GM21576 (cell line): ENCODE results near the gene FGFBP2.

Experiments
- ATAC-seq: cut with Tn5 transposase; IDR thresholded peaks from one replicate; pipeline ENCODE4 v1.9.1; 2021; ENCODE audit warnings: mild to moderate bottlenecking, moderate library complexity; ENCODE audit not compliant: unreplicated experiment

FGFBP2 gene, protein sequence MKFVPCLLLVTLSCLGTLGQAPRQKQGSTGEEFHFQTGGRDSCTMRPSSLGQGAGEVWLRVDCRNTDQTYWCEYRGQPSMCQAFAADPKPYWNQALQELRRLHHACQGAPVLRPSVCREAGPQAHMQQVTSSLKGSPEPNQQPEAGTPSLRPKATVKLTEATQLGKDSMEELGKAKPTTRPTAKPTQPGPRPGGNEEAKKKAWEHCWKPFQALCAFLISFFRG

DNA sequence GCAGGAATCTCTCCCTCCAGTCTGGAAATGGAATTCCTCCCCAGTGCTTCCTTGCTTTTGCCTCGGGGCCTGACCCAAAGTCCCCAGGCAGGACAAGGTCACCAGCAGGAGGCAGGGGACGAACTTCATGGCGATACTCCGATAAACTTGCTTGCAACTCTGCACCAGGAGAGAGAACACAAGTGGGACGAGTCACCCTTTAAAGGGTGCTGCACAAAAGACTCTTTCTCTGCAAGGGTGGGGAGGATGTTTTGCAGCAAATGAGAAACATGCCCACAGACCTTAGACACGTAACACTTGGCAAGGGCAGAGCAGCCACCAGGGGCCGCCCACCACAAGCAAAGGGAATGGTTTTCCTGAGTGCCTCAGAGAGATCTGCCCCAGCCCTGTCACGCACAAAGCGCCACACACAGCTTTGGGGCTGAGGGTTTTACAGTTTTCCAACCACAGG lies at the start of gene FGFBP2:
TSS of gene FGFBP2 (minus strand) at position 175 of the 451 bp plus-strand sequence. CDS start at position 129, 46 bp downstream.
- no peak for ATAC-seq

DNA sequence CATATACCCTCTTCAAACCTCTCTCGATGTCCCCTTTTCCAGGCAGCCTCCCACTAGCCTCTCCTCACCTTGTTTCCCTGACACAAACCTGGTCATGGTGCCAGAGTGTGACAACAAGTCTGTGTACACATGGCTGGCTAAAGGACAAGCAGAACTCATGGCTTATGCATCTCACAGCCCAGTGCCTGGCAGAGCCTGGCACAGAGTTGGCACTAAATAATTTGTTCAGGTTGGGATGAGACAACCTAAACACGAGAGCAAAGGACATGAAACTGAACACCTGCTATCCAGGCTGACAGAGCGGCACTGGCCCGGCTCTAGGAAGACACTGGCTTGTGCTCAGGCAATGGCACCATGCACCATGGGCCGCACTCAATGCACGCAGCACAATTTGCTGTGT lies 48.2 kb upstream of the FGFBP2 start:
- ATAC-seq = no peak

DNA sequence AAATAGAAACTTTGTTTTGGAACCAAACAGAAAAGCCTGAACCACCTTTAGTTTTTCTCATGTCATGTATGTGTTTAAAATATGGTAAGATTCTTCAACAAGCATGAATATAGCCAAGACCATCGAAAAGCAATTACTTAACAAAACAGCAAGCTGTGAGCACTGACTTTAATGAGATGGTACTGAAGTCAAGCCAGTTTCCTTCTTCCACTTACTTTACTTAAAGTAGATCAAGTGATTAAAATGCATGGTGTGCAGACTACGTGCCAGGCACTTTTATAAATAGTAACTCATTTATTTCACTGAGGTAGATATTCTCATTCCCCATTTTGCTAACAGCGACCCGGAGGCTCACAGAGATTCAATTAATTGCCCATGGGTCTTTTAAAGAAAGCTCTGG lies 46.2 kb upstream of the FGFBP2 start:
- no peak for ATAC-seq

DNA sequence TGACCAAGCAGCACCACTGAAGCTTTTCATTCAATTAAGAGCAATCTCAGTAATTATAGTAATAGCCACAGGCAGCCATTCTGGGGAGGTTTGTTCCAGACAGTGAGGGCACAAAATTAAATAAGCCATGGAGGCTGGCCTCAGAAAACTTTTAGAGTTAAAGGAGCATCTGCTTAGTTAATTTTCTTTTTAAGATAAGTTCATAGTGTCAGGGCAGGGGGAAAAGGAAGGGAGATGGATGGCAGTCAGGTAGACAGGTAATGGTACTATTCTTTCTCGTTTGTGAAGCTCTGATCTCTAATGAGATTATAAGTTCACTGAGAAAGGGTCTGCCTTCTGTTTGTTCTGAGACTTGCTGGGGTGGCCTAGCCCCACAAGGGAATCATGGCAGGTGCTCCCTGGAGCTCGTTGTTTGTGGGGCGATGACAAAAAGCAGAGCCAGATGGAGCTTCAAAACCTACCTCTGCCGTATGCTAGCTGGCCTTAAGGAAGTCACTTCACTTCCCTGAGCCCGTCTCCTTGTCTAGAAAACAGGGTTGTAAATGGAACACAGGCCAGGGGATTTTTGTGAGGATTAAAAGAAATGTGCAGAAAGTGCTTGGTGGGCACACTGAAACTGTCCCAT lies 44.6 kb upstream of the FGFBP2 start:
- ATAC-seq = no peak

DNA sequence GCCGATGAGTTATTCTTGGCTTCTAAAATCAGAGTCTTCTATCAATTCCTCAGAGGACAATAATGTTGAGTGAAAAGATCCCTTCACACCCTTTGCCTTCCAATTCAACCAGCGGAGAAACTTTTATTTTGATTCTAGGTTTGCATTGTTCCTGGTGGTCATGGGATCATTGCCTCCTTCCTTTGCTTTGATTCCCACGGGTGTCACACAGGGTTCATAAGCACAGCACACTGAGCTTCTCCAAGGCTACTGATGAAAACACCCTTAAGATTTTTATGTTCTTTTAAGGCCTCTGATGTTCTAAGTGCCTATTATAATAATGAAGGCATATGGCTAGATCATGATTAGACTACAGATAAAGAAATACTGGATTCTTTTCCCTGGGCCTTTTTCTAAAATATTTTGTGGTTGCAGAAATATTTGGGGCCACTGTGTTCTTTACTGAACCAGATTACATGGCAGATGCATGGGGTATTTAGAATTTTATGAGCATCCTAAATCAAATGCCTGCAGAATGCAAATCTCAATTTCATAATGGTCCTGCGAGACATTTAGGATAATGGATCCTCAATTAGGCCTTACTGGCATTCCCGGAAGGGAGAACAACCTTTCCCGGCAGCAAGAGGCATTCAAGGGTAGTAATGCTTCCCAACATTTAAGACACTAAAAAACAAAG lies 43.9 kb upstream of the FGFBP2 start:
- no peak for ATAC-seq

DNA sequence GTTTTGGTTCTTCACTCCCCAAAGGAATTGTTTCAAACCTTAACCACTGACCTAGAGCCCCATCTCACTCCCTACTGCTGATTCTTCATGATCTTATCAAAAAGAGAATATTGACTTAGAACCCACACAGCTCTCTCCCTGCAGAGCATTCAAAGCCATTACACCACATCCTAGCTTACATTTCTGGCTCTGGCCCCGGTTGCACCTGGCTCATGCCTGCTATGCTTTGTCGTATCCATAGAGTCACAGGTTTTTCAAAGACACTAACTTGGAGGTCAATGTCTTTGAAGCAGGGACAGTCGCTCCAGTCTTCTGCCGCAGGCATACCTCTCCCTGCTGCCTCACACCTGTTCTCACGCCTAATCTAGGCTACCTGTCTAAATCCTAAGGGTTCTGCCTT lies 42.7 kb upstream of the FGFBP2 start:
- no peak for ATAC-seq

DNA sequence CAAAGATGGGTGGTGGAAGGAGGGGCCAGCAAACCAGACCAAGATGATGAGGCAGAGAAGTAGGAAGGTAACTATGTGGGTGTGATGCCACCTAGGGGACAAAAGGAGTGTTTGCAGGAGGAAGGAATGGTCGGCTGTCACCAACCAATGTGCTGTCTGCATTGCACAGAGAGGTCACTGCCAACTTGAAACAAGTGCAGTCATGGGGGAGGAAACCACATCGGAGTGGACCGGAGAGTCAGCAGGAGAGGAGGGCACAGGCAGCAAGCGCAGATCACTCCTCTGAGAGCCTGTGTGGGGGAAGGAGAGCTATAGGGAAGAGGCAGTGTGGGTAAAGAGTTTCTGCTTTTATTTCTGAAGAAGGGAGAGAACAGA lies 38.5 kb upstream of the FGFBP2 start:
- ATAC-seq = peak; percentile 95

DNA sequence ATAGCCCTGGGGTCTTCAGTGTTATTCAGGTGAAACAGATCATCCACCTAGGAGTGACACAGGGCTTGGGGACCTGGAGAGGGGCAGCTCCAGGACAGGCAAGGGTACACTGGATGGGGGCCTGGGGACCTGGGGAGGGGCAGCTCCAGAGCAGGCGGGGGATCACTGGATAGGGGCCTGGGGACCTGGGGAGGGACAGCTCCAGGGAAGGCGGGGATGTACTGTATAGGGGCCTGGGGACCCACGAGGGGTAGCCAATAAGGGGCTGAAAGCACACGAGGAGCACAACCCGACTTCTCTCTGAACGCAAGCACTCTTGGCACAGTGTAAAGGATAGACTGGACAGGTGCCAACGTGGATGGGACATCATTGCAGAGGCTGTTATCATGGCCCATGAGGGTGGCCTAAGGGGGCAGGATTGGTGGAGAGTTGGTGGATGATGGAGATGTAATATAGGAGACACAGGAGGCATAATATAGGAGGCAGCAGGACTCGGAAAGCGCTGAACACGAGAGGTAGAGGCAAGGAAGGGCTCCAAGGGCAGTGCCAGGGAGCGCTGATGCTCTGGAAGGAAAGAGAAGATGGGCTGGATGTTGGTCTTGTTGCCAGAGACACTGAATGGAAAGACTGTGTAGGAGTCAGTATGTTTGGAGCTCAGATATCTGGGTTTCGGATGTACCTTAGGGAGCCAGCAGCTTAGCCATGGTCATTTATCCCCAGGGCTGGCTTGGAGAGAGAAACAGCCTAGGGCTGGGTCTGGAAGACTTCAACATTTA lies 37.9 kb upstream of the FGFBP2 start:
- no peak for ATAC-seq

DNA sequence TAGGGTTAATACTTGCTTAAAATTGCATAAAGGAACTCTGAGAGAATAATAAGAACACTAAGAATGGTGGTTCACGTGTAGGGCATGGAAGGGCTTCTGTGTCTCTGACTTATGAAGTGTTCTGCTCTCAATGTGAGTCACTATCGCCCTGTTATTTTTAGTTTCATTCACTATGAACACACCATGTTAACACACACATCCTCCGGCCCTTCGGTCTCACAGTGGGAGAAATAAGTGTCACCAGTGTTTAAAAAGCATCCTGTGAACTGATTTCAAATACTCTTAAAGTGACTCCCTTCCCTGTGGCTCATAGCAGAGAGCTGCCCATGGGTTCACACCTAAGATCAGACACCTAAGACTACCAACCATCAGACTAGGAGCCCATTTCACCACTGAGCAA lies 33.8 kb upstream of the FGFBP2 start:
- ATAC-seq = no peak

DNA sequence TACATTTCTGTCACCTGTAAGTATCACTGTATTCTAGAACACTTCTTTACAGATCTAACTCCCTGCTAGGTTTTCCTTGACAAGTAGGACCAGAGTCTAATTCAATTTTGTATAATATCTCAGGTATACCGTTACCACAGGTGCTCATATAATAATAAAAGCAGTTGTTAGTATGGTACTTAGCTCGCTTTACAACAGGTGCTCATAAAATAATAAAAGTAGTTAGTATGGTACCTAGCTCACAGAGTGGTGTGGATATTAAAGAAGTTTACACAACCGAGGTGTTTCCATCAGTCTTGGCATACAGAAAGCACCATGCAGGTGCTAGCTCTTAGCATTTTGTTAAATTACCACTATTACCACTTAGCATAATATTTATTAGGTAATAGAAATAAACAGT lies 32.9 kb upstream of the FGFBP2 start:
- ATAC-seq = no peak

DNA sequence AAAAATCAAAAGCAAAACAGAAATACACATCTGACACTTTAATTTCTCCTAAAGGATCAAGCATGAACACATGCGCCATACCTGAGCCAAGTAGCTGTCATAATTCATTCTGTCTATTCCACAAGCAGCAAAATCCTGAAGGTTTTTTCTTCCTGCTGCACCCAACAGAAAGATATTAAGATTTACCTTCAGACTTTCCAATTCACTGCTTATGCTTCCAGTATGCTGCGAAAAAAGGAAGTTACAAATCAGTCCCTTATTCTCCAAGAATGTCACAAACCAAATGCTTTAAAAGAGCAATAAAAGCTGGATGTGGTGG lies 29.2 kb upstream of the FGFBP2 start:
- no peak for ATAC-seq

DNA sequence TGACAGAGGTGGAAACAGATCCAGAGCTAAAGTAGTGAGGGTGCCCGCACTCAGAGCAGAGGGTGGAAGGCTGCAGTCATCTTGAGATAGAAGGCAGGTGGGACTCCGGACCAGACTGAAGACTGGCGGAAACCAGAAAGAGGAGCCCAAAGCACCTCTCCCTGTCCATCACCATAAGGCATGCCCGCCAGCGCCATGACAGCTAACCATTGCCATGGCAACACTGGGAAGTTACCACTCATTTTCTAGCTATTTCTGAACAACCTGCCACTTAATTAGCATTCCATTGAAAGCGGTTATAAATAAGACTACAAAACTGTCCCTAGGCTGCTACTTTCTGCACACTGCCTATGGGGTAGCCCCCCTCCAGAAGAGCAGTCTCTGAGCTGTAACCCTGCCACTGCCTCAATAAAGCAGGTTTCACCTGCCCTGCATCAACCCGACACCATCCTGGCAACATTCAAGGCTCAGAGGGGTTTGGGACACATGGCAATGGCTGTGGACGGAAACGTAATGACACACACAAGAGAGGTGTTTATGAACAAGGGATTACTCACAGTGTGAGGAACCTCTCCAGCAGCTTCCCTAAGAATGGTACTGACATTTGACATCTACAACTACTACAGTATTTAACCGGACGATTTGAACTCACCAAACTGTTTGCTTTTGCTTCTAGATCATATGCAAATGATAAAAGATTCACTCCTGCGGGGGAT lies 27.8 kb upstream of the FGFBP2 start:
- ATAC-seq = no peak

DNA sequence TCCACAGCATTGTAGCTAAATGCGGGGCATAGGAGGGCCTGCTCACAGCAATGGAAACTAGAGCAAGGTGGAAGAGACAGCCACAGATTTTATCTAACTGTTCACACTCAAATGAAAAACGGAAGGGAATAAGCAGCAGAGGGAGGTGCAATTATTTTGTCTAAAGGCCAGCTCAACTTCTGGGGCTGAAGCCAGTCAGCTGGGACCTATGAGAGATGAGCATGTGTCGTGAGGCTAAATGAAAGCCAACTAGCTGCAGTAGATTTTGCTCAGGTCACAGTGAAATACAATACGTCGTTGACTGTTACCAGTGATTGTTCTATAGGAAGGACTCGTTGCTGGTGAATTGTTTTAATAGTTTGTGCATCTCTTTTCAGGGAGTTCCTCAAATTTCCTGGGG lies 26.4 kb upstream of the FGFBP2 start:
- no peak for ATAC-seq

DNA sequence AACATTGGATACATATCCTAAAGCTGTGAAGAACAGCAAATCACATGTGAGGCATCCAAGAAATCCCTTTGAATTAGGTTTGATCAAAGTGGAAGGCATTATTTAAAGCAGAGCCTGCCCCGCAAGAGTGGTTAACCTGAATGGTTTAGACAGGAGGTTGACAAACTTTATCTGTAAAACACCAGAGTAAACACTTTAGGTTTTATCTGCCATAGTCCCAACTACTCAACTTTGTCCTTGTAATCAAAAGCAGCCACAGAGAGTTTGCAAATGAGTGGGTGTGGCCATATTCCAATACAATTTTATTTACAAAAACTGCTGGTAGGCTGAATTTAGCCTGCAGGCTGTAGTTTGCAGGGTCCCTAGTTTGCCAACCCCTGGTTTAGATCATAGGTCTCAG lies 25.2 kb upstream of the FGFBP2 start:
- no peak for ATAC-seq

DNA sequence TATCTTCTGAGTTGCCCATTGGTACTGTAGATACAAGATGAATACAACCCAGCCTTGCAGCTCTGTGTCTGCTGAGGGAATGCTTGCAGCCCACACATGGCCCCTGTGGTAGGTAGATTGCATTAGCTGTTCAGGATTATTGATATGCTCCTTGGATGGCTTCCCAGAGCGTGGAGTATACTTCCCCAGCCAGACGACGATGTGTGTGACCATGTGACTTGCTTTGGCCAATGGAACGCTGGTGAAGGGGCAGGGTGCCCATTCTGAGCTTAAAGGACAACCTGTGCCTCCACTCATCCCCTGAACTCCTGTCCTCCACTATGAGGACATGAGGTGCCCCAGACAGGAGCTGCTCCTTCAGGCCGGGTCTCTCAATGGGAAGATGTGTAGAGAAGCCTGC lies 23.9 kb upstream of the FGFBP2 start:
- no peak for ATAC-seq

DNA sequence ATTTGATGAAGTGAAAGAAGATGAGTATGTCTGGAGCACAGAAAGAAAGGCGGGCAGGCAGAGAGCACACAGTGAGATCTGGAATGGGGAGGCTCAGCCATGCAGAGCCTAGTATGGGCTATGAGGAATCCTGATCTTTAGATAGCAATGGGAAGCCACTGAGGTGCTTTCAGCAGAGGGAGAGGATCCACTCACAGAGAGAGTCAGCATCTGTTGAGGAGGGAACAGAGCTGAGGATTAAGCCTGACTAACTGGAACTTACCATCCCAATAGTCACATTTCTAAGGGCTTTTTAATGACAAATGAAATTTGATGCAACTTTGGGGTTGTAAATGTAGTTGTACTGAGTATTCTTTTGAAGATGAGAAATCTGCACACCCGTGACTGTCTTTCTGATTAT lies 20.6 kb upstream of the FGFBP2 start:
- no peak for ATAC-seq

DNA sequence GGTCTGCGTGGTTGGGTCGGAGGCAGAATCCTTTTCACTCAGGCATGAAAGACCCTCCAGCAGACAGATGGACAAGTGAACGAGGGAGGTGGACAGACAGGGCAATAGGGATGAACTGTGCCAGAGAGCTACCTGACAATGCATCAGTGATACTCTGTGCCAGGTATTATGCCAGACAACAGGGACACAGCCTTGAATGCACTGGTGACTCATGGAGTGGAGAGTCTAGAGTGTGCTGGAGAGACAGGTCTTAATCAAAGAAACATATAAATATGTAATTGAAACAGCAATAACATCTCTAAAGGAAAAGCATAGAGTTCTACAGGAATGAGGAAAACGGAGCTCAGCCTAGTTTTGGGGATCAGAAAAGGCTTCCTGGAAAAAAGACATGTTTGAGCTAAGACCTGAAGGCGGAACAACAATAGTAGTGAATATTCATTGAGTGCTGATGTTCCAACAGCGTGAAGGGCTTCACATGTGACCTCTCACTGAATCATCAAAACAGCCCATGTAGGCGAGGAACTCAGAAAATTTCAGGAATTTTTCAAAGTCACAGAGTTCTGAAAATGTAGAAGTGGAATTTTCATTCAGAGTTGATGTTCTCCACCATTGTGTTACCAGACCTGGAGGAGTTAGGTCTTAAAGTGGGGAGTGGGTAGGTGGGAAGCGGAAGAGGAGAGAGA lies 20.0 kb upstream of the FGFBP2 start:
- ATAC-seq = no peak

DNA sequence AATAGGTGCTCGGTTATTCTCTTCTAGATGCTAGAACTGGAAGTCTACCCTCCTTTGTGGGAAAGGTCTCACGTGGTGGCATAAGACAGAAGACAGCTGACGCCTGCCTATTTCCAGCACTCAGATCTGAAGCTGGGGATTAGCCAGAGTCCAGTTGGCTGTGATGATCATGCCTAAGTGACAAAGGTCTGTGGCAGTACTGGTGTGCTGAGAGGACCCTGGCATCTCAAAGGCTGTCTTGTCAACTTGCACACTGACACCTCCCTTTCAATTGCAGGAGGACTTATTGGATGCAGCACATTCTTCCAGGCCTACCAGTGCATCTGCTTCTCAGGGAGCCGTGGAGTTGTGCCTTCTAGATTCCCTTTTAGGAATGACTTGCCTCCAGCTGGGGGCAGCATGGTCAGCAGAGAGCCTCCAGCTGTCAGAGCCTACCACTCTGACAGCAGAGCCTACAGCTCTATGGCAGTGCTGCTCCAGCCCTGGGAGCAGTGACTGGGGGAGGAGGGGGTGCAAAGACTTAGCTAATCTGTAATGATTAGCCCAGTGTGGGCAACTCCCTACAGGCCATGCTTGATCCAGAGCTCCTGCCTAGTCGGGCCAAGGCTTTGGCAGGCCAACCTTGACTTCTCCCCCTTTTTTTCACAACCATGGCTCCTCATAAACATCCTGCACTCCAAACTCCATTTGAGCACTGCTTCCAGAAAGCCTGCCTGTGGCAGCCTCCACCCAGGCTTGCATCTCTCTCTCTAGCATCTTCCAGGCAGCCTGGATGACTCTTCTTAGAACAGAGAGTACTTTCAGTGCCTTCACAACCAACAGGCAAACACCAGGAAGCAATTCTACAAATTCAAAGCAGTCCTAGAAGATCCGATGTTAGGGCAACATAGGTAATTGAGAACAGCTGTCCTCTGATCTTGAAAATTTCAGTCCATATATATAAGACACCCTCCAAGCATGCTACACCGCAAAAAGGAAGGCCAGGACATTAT lies 13.8 kb upstream of the FGFBP2 start:
- no peak for ATAC-seq

DNA sequence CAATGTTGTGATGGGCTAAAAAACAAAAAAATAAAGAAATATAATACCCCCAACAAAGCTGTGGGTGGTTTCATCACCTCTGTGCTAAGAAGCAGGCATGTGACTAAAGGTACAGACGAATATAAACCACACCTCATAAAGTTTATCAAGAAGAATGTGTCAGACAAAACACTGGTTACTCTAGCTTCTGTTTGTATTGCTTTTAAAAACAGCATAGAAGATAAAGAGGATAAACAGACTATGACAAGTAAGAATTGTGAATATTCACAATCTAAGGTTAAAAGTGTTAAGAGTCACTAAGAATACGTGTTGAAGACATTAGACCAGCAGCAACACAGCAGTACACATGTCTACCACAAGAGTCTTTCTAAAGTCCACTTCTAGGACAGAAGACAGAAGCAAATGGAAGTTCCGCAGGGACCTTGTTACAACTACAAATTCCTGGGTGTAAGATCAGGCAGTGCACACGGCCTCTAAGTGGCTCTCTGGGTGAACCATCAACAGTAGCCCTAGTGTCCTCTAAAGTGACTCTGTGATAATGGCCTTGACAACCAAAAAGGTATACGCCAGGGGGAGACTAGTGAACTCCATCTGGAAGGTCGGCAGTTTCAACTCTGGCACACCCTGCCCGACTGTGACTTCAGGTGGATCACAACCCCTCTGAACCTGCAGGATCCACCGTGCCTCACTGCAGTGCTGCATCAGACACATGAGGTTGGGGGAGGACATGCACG lies 8.3 kb upstream of the FGFBP2 start:
- ATAC-seq = no peak
